PC-9 (cell line): Measurements from ENCODE around the gene CCDC192. TPM values are rescaled to one million over a fixed set of nuclear protein-coding genes. Genes with fewer than 3 reads are reported as not detected.
"Not testable (repeated sequence)": the region's sequence is repeated elsewhere in the genome, so short reads cannot be mapped to it uniquely, and the experiment has no call there.

ENCODE experiments used
- BruUV-seq: library from RNA; stranded (reverse); fragments of 400-500 nt; replicated peaks from 2 replicates; lab custom pipeline; 2021; lab: Mats Ljungman, UMichigan
- CTCF ChIA-PET: fragments of 300-600 bp; sonication (Branson Sonifier 250); formaldehyde crosslinking; loops from one replicate; lab custom pipeline; 2022; ENCODE audit warnings: antibody characterized with exemption; lab: Charles Lee
- POLR2A ChIA-PET: fragments of 300-600 bp; sonication (Branson Sonifier 250); formaldehyde crosslinking; loops from one replicate; lab custom pipeline; 2022; ENCODE audit warnings: antibody characterized with exemption; ENCODE audit not compliant: unreplicated experiment; lab: Charles Lee
- DNase-seq, 2 experiments: peaks; one replicate each; pipeline versions ENCODE4 v3.0.0 to v3.0.0-alpha.2; 2015 to 2022; ENCODE audit warnings: mixed read lengths in 1 of 2
- H2AFZ ChIP-seq: fragments of 200-600 bp; sonication (generic); 2 replicates; pipeline ENCODE4 v1.8.1; 2017; ENCODE audit warnings: antibody characterized with exemption
- H3F3A ChIP-seq: fragments of 200-600 bp; sonication (generic); 2 replicates; pipeline ENCODE4 v1.8.1; 2017; ENCODE audit warnings: antibody characterized with exemption, mild to moderate bottlenecking, low read depth; ENCODE audit not compliant: insufficient read depth
- H3K27ac ChIP-seq: fragments of 200-600 bp; sonication (generic); 2 replicates; pipeline ENCODE4 v1.6.1; 2016; ENCODE audit warnings: mixed run types
- H3K27me3 ChIP-seq: fragments of 200-600 bp; sonication (generic); 2 replicates; pipeline ENCODE4 v1.6.1; 2016; ENCODE audit warnings: low read depth, mixed run types; ENCODE audit not compliant: insufficient read depth
- H3K36me3 ChIP-seq: fragments of 200-600 bp; sonication (generic); 2 replicates; pipeline ENCODE4 v1.6.1; 2016; ENCODE audit warnings: low read depth, mixed run types
- H3K4me1 ChIP-seq: fragments of 200-600 bp; sonication (generic); replicated peaks from 2 replicates; pipeline ENCODE4 v1.6.1; 2016; ENCODE audit warnings: mixed run types; ENCODE audit not compliant: insufficient read depth
- H3K4me2 ChIP-seq: fragments of 200-600 bp; sonication (generic); 2 replicates; pipeline ENCODE4 v1.6.1; 2017; ENCODE audit warnings: mixed run types
- H3K4me3 ChIP-seq: fragments of 200-600 bp; sonication (generic); 2 replicates; pipeline ENCODE4 v1.6.1; 2016; ENCODE audit warnings: mixed run types
- H3K79me2 ChIP-seq: fragments of 200-600 bp; sonication (generic); 2 replicates; pipeline ENCODE4 v1.6.1; 2017; ENCODE audit warnings: low read depth, mixed run types
- H3K9me2 ChIP-seq: fragments of 200-600 bp; sonication (generic); 2 replicates; pipeline ENCODE4 v1.8.1; 2017; ENCODE audit warnings: mild to moderate bottlenecking; ENCODE audit not compliant: insufficient read depth
- H3K9me3 ChIP-seq: fragments of 200-600 bp; sonication (generic); 2 replicates; pipeline ENCODE4 v1.8.1; 2016; ENCODE audit warnings: low read depth; ENCODE audit not compliant: insufficient read depth
- H4K20me1 ChIP-seq: fragments of 200-600 bp; sonication (generic); 2 replicates; pipeline ENCODE4 v1.8.1; 2017; ENCODE audit not compliant: insufficient read depth
- CTCF ChIP-seq: fragments of 200-600 bp; sonication (generic); conservative IDR thresholded peaks from 2 replicates; pipeline ENCODE4 v1.6.1; 2017; ENCODE audit warnings: mixed run types, antibody characterized with exemption, mild to moderate bottlenecking, moderate library complexity
- EZH2 ChIP-seq: fragments of 200-600 bp; sonication (generic); IDR thresholded peaks from 2 replicates; pipeline ENCODE4 v1.8.0; 2017; ENCODE audit warnings: antibody characterized with exemption, low read depth
- intact Hi-C: fragments of 100-400 bp; cut with micrococcal nuclease; formaldehyde crosslinking; loops from one replicate; pipeline ENCODE4 v1.10.0; 2022; ENCODE audit not compliant: unreplicated experiment
- total RNA-seq: library from RNA; stranded (reverse); gene quantifications from 2 replicates; pipeline ENCODE4 v1.2.3, GENCODE V29; 2021

Gene CCDC192
- total RNA-seq, 1 experiment from 2014 or later = not detected

GRCh38 chr5:127705120-127705892, 2.1 kb downstream of the CCDC192 start:
- intact Hi-C loops = no loop called here
- H2AFZ ChIP-seq = no peak overlapping the region
- TF ChIP-seq CTCF (no peak), EZH2 (no peak)
- H3K9me3 ChIP-seq = no peaks in the 10 kb centered on the region
- peak in 1 of 2 experiments; percentile 65 for DNase-seq
- peak overlapping the region; percentile 21; the same call in 1 of the 2 replicates for H3K4me2 ChIP-seq
- H3K27me3 ChIP-seq = no peaks in the 10 kb centered on the region
- BruUV-seq = no TSS peak
- no peaks in the 10 kb centered on the region for H3F3A ChIP-seq
- no peak overlapping the region for H3K27ac ChIP-seq
- H3K4me1 ChIP-seq = peaks cover 14% of the 10 kb centered on the region
- no peaks in the 10 kb centered on the region for H3K9me2 ChIP-seq
- H3K4me3 ChIP-seq = no peak overlapping the region
- POLR2A ChIA-PET = no interaction called here
- H4K20me1 ChIP-seq = no peaks in the 10 kb centered on the region
- CTCF ChIA-PET = no interaction called here
- no peaks in the 10 kb centered on the region for H3K36me3 ChIP-seq
- no peaks in the 10 kb centered on the region for H3K79me2 ChIP-seq

- no peaks in the 10 kb centered on the region for H3K36me3 ChIP-seq
- intact Hi-C loops = no loop called here
These were observed 3.5 kb downstream of the CCDC192 start for GRCh38 chr5:127706691-127707090.

GRCh38 chr5:127707209-127707608, 4.0 kb downstream of the CCDC192 start:
- H3K4me1 ChIP-seq = peaks cover 14% of the 10 kb centered on the region
- no peak overlapping the region for H3K27ac ChIP-seq
- no peaks in the 10 kb centered on the region for H3K36me3 ChIP-seq
- no peak overlapping the region for H2AFZ ChIP-seq
- no peak overlapping the region for H3K4me3 ChIP-seq
- H4K20me1 ChIP-seq = no peaks in the 10 kb centered on the region
- H3F3A ChIP-seq = no peaks in the 10 kb centered on the region
- no peaks in the 10 kb centered on the region for H3K9me2 ChIP-seq
- intact Hi-C loops = no loop called here
- no peak for DNase-seq
- ChIA-PET CTCF (no interaction called here), POLR2A (no interaction called here)
- no peak overlapping the region for H3K4me2 ChIP-seq
- no peak for TF ChIP-seq EZH2
- TF ChIP-seq CTCF = no peak
- no peaks in the 10 kb centered on the region for H3K9me3 ChIP-seq
- no peaks in the 10 kb centered on the region for H3K27me3 ChIP-seq
- H3K79me2 ChIP-seq = no peaks in the 10 kb centered on the region
- no TSS peak for BruUV-seq

More at GRCh38 chr5:127706691-127707090, 3.5 kb downstream of the CCDC192 start:
- Histone ChIP-seq H3K9me3 (no peaks in the 10 kb centered on the region), H3K4me2 (no peak overlapping the region), H3K9me2 (no peaks in the 10 kb centered on the region), H3F3A (no peaks in the 10 kb centered on the region), H3K79me2 (no peaks in the 10 kb centered on the region), H2AFZ (no peak overlapping the region), H3K27me3 (no peaks in the 10 kb centered on the region), H3K4me1 (peaks cover 14% of the 10 kb centered on the region), H3K27ac (no peak overlapping the region), H4K20me1 (no peaks in the 10 kb centered on the region), H3K4me3 (no peak overlapping the region)
- ChIA-PET CTCF (no interaction called here), POLR2A (no interaction called here)
- no peak for TF ChIP-seq CTCF
- no peak for TF ChIP-seq EZH2
- BruUV-seq = no TSS peak
- DNase-seq = no peak

GRCh38 chr5:127713083-127713482, 9.9 kb downstream of the CCDC192 start:
- H3K27me3 ChIP-seq, POLR2A ChIA-PET, H3K9me2 ChIP-seq, H3K27ac ChIP-seq, H3K4me3 ChIP-seq, H3K4me1 ChIP-seq, H3K4me2 ChIP-seq, BruUV-seq, DNase-seq, H2AFZ ChIP-seq, intact Hi-C loops, CTCF ChIA-PET, H3F3A ChIP-seq, H3K79me2 ChIP-seq, H4K20me1 ChIP-seq, H3K36me3 ChIP-seq, H3K9me3 ChIP-seq: not testable (repeated sequence)
